Brain microvascular endothelial cell (primary cell): ENCODE data around the gene PAK5.

Experiments
- DNase-seq: peaks from one replicate; pipeline ENCODE4 v3.0.0-alpha.2; 2020
- H3K27ac ChIP-seq: fragments of 250-450 bp; sonication (Bioruptor Pico); 2 replicates; pipeline ENCODE4 v1.5.1; 2020; ENCODE audit warnings: mild to moderate bottlenecking, moderate library complexity
- H3K27me3 ChIP-seq: fragments of 250-450 bp; sonication (Bioruptor Pico); replicated peaks from 2 replicates; pipeline ENCODE4 v1.5.1; 2020; ENCODE audit warnings: mild to moderate bottlenecking
- H3K36me3 ChIP-seq: fragments of 250-450 bp; sonication (Bioruptor Pico); replicated peaks from 2 replicates; pipeline ENCODE4 v1.5.1; 2020; ENCODE audit warnings: mild to moderate bottlenecking
- H3K4me3 ChIP-seq: 2 replicates; pipeline ENCODE4 v1.5.1; 2011; ENCODE audit warnings: low read depth, mild to moderate bottlenecking, control low read depth, low read length, moderate library complexity
- in situ Hi-C: cut with HindIII; loops from 2 replicates; pipeline ENCODE4 v1.10.0; 2017; ENCODE audit warnings: low sequenced_read_pairs, low pct_ligation_motif_present
- TF ChIP-seq, protein P1 (sequence below): IDR thresholded peaks from 2 replicates; pipeline ENCODE4 v1.5.1; 2011; ENCODE audit warnings: low read depth, mild to moderate bottlenecking, moderate library complexity, low read length, control low read depth, inconsistent platforms; ENCODE audit errors: missing control alignments

The PAK5 gene

DNA sequence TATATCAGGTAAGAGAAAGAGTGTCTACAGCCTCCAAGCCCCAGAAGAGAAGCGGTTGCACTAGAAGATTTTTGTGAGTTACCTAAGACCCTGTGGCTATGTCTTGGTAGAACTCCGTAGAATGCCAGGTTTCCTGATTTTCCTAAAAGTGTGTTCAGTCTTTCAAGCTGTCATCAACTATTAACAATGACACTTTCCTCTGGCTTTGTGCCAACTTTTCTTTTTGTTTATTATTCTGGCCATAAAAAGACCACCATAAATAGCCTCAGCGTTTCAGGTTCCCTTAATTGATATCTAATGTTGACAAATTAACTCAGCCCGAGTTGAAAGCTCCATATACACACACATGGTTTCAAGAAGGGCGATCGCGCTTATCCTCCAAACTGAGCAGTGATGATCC lies 1.2 kb downstream of the PAK5 start:
- Histone ChIP-seq H3K27ac (no peak overlapping the region), H3K36me3 (no peaks in the 10 kb centered on the region), H3K4me3 (no peak overlapping the region), H3K27me3 (peaks cover 3% of the 10 kb centered on the region)
- no peak for DNase-seq
- TF ChIP-seq, protein P1, sequence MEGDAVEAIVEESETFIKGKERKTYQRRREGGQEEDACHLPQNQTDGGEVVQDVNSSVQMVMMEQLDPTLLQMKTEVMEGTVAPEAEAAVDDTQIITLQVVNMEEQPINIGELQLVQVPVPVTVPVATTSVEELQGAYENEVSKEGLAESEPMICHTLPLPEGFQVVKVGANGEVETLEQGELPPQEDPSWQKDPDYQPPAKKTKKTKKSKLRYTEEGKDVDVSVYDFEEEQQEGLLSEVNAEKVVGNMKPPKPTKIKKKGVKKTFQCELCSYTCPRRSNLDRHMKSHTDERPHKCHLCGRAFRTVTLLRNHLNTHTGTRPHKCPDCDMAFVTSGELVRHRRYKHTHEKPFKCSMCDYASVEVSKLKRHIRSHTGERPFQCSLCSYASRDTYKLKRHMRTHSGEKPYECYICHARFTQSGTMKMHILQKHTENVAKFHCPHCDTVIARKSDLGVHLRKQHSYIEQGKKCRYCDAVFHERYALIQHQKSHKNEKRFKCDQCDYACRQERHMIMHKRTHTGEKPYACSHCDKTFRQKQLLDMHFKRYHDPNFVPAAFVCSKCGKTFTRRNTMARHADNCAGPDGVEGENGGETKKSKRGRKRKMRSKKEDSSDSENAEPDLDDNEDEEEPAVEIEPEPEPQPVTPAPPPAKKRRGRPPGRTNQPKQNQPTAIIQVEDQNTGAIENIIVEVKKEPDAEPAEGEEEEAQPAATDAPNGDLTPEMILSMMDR = no peak
- in situ Hi-C loops = no loop called here

DNA sequence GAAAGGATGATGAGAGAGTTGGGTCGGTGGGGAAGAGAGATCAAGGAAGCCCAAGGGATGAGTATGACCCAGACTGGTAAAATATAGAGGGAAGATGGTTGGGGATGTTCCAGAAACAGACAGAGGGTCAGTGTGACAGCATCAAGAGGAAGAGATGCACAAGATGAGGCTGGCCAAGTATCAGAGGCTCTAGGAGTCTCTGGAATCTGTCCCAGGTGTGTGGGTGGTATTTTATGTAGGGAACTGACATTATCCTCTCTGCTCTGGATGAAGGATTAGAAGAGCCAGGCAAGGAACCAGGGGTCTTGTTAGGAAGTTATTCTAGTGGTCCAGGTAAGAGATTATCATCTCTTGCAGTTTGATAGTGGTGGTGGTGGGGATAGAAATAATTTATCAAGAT lies 3.6 kb downstream of the PAK5 start:
- no peak overlapping the region for H3K27ac ChIP-seq
- H3K4me3 ChIP-seq = no peak overlapping the region
- DNase-seq = no peak
- peaks cover 3% of the 10 kb centered on the region for H3K27me3 ChIP-seq
- H3K36me3 ChIP-seq = no peaks in the 10 kb centered on the region
- TF ChIP-seq, protein P1 = no peak
- in situ Hi-C loops = no loop called here

DNA sequence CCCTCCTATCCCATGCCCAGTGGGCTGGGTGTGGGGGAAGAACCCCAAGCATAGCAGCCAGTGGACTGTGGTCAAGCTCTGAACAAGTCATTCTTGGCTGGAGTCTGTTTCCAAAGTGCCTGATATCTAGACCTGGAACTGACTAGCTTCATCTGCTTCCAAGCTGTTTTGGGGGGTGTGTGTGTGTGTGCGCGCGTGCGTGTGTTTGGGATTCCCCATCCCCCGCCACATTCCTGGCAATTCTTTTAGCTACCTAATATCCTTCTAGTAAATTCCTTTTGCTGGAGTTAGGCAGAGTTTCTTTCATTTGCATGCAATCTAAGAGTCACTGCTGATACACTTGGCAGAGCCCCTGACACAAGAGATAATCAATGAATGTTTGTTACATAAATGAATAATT lies 7.8 kb downstream of the PAK5 start:
- H3K36me3 ChIP-seq = no peaks in the 10 kb centered on the region
- in situ Hi-C loops = no loop called here
- no peak overlapping the region for H3K4me3 ChIP-seq
- no peaks in the 10 kb centered on the region for H3K27me3 ChIP-seq
- no peak for DNase-seq
- TF ChIP-seq, protein P1 = no peak
- no peak overlapping the region for H3K27ac ChIP-seq

DNA sequence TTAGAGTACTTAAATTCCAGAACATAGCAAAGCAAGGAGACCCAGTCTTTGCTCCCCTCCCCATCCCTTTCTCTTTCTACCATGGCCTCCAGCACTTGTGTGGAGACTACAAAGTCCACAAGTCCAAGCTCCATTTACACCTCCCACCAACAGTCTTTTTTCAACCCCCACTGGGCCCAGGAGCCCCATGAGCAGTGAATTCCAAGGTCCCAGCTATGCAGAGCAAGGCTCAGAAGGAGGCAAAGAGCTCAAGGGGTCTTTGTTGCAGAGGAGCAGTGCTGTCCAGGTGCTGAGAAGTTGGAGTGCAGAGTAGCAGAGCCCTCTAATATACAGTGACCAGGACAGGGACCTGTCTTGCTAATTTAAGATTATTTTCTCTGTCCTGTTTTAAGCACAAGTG lies 9.0 kb downstream of the PAK5 start:
- Histone ChIP-seq H3K27me3 (no peaks in the 10 kb centered on the region), H3K27ac (no peak overlapping the region), H3K4me3 (no peak overlapping the region), H3K36me3 (no peaks in the 10 kb centered on the region)
- in situ Hi-C loops = no loop called here
- no peak for DNase-seq
- TF ChIP-seq, protein P1 = no peak

DNA sequence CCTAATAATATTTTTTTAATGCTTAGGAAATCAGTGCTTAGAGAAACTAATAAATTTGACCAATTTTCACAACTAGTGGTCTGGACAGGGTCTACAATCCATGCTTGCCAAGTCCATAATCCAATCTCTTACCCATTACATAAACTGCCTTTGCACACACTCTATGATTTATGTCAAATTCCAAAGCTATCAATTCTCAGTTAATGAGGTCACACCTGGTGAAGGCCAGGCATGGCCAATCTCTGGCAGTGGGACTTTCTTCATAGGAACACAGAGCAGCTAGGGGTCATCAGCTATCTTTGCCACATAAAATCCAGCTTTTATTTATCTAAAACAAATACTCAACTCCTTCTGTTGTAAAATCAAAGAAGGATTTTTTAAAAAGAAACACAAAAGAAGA lies 21.2 kb downstream of the PAK5 start:
- TF ChIP-seq, protein P1 = no peak
- in situ Hi-C loops = no loop called here
- Histone ChIP-seq H3K36me3 (no peaks in the 10 kb centered on the region), H3K27ac (no peak overlapping the region), H3K4me3 (no peak overlapping the region), H3K27me3 (no peaks in the 10 kb centered on the region)
- DNase-seq = no peak

DNA sequence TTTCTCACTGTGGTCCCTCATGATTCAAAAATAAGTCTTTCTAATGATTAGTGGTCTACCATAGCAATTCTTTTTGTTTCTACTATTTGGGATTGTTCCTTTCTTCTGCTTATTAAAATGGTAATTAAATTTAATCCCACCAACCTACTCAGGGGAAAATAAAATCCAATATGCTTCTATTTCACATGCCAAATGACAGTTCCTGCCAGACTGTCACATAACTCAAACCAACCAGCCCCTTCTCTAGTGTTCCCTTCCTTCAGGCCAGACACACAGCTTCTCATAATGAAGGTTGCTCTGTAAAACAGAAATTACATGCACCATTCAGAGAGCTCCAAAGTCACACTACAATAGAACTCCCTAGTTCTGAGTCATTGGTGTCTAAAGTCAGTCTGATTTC lies 23.2 kb downstream of the PAK5 start:
- no peaks in the 10 kb centered on the region for H3K36me3 ChIP-seq
- no peak overlapping the region for H3K4me3 ChIP-seq
- H3K27me3 ChIP-seq = no peaks in the 10 kb centered on the region
- TF ChIP-seq, protein P1 = no peak
- no peak overlapping the region for H3K27ac ChIP-seq
- in situ Hi-C loops = no loop called here
- DNase-seq = no peak
